ENCODE data around the gene NOS3. TPM values are rescaled to one million over a fixed set of nuclear protein-coding genes. Genes with fewer than 3 reads are reported as not detected.
A peak's percentile ranks its signal among the peaks of the same experiment; 100 is the strongest.

Gene NOS3
- total RNA-seq, 2 donors from 2014 or later = 6.1 to 10.4 TPM

DNA sequence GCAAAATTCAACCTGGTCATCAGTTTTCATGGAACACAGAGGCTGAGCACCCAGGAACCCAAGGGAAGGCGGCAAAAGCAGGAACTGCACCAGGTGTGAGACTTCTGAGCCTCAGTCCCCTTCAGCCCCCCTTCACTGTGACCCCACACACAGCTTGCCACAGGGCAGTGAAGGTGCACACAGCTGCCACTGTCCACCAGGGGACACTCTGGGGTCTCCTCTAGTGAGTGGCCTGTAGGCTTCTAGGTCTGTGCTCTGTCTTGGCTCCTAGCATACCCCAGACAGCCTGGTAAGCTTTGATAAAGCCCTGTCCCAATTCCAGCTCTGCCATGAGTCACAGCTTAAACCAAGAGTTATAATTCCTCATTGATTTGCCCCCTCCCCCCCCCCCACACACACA lies 24.8 kb upstream of the NOS3 start:
- Histone ChIP-seq H3K4me1 (replicated peaks) (no peaks in the 10 kb centered on the region), H3K27ac (no peak overlapping the region), H3K4me3 (no peak overlapping the region), H3K36me3 (no peaks in the 10 kb centered on the region), H3K27me3 (replicated peaks; ENCODE audit: insufficient read depth) (no peaks in the 10 kb centered on the region), H3K9me3 (no peaks in the 10 kb centered on the region)
- TF ChIP-seq, protein P1, sequence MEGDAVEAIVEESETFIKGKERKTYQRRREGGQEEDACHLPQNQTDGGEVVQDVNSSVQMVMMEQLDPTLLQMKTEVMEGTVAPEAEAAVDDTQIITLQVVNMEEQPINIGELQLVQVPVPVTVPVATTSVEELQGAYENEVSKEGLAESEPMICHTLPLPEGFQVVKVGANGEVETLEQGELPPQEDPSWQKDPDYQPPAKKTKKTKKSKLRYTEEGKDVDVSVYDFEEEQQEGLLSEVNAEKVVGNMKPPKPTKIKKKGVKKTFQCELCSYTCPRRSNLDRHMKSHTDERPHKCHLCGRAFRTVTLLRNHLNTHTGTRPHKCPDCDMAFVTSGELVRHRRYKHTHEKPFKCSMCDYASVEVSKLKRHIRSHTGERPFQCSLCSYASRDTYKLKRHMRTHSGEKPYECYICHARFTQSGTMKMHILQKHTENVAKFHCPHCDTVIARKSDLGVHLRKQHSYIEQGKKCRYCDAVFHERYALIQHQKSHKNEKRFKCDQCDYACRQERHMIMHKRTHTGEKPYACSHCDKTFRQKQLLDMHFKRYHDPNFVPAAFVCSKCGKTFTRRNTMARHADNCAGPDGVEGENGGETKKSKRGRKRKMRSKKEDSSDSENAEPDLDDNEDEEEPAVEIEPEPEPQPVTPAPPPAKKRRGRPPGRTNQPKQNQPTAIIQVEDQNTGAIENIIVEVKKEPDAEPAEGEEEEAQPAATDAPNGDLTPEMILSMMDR (IDR thresholded peaks at IDR 0.05) = no peak
- TF ChIP-seq POLR2A (IDR thresholded peaks at IDR 0.05) (no peak), POLR2AphosphoS5 (IDR thresholded peaks at IDR 0.05) (no peak)
- no peak for DNase-seq (ENCODE audit: low spot score)
- intact Hi-C loops (cut with DNase I) = loop anchor here (10.0 kb wide), 1 partner anchor 119 kb away; the partner anchor contains the start of genes AGAP3, FASTK and TMUB1
- 93% methylated on average over 1 of the region's 1 CpG for WGBS

DNA sequence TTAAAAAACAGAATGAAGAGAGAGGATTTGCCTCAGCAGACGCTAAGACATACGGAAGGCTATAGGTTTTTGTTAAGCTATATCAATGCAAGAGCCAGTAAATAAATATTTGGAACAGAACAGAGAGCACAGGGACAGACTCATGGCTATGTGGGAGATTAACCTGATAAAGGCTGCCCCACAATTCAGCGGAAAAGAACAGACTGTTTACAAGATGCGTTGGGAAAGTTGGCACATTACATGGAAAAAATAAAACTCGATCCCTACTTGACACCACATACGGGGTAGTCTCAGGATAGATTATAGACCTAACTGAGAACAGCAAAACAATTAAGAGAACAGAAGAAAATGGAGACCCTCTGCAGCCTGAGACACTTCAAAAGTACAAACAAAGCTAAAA lies 23.5 kb upstream of the NOS3 start:
- TF ChIP-seq POLR2AphosphoS5 (IDR thresholded peaks at IDR 0.05) (peak; percentile 34), POLR2A (IDR thresholded peaks at IDR 0.05) (no peak)
- TF ChIP-seq, protein P1 (IDR thresholded peaks at IDR 0.05) = no peak
- Histone ChIP-seq H3K36me3 (no peaks in the 10 kb centered on the region), H3K27ac (no peak overlapping the region), H3K4me3 (no peak overlapping the region), H3K9me3 (no peaks in the 10 kb centered on the region), H3K27me3 (replicated peaks; ENCODE audit: insufficient read depth) (no peaks in the 10 kb centered on the region), H3K4me1 (replicated peaks) (no peaks in the 10 kb centered on the region)
- intact Hi-C loops (cut with DNase I) = loop anchor here (10.0 kb wide), 1 partner anchor 117 kb away; the partner anchor contains the start of genes AGAP3, FASTK and TMUB1
- 37% methylated on average over 6 of the region's 6 CpGs for WGBS
- no peak for DNase-seq (ENCODE audit: low spot score)

DNA sequence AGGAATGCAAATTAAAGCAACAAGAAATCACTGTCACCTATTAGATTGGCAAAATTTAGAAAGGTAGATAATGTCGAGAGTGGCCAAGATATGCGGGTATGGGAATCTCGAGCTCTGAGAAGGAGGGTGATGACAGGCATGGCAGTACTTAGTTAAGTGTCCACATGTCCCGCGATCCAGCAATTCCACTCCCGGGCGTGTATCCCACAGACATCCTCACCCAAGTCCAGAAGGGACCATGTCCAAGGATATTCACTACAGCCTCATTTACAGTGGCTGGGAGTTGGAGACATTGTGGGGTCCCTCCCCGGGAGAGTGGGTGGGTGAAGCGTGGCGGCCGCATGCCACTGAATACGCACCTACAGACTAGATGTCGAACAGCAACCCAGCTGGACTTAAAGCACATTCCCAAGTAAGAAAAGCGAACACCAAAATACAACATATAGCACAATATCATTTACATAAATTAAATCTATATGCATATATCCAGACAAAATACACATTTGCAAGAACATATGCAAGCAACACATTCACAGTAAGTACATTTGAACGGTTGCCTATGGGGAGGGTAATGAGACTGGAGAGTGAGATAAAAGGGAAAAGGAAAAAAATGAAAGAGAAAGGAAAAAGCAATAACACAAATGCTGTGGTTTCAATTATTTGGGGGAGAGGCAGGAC lies 22.6 kb upstream of the NOS3 start:
- H3K9me3 ChIP-seq = no peaks in the 10 kb centered on the region
- H3K27ac ChIP-seq = no peak overlapping the region
- no peak for DNase-seq (ENCODE audit: low spot score)
- WGBS = 83% methylated on average over 15 of the region's 15 CpGs
- intact Hi-C loops (cut with DNase I) = loop anchor here (10.0 kb wide), 1 partner anchor 117 kb away; the partner anchor contains the start of genes AGAP3, FASTK and TMUB1
- no peaks in the 10 kb centered on the region for H3K36me3 ChIP-seq
- no peaks in the 10 kb centered on the region for H3K4me1 ChIP-seq (replicated peaks)
- TF ChIP-seq, protein P1 (IDR thresholded peaks at IDR 0.05) = no peak
- TF ChIP-seq POLR2A (IDR thresholded peaks at IDR 0.05) (no peak), POLR2AphosphoS5 (IDR thresholded peaks at IDR 0.05) (no peak)
- H3K4me3 ChIP-seq = no peak overlapping the region
- no peaks in the 10 kb centered on the region for H3K27me3 ChIP-seq (replicated peaks; ENCODE audit: insufficient read depth)

DNA sequence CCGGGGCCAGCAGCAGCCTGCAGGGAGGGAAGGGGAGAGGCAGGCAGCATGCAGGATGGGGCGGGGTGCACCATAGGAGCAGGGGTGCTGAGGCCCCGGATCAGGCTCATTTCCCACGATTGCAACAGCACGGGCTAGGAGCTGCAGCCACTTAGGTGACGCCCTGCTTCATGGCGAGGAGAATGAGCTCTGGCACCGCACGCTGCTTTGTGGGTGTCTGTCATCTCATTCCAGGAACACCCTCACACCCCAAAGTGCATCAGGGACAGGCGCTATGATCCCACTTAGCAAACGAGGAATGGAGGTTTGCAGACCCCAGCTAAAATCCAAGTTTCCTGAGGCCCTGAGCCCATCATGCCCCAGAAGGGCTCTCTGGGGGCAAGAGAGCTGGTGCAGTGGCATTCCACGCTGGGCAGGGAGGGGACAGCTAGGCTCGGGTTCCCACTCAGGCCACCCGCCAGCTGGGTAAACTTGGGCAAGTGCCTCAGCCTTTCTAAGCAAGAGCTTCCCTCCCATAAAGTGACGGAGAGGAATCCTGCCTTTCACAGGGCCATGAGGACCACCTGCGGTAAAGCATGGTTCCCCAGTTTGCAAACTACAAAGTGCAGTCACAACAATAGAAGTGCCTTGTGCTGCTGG lies 22.0 kb upstream of the NOS3 start:
- intact Hi-C loops (cut with DNase I) = loop anchor here (10.0 kb wide), 1 partner anchor 116 kb away; the partner anchor contains the start of genes AGAP3, FASTK and TMUB1
- TF ChIP-seq POLR2AphosphoS5 (IDR thresholded peaks at IDR 0.05) (no peak), POLR2A (IDR thresholded peaks at IDR 0.05) (no peak)
- TF ChIP-seq, protein P1 (IDR thresholded peaks at IDR 0.05) = no peak
- no peaks in the 10 kb centered on the region for H3K36me3 ChIP-seq

More for the DNA sequence above, 22.0 kb upstream of the NOS3 start:
- H3K9me3 ChIP-seq = no peaks in the 10 kb centered on the region
- WGBS = 18% methylated on average over 16 of the region's 16 CpGs
- no peak overlapping the region for H3K4me3 ChIP-seq
- no peaks in the 10 kb centered on the region for H3K27me3 ChIP-seq (replicated peaks; ENCODE audit: insufficient read depth)
- no peak overlapping the region for H3K27ac ChIP-seq
- DNase-seq (ENCODE audit: low spot score) = no peak
- H3K4me1 ChIP-seq (replicated peaks) = no peaks in the 10 kb centered on the region

Data from prostate gland (tissue), 2 donors.